GM12872 (cell line): ENCODE results near the gene TVP23A.

Source experiments
- CTCF ChIP-seq: IDR thresholded peaks from 3 replicates; pipeline ENCODE4 v1.5.1; 2011; ENCODE audit warnings: low read depth, mild to moderate bottlenecking, low read length, moderate library complexity; ENCODE audit not compliant: insufficient read depth

The TVP23A gene

GRCh38 chr16:10762336-10763016 lies 56.1 kb downstream of the TVP23A start:
- no peak for TF ChIP-seq CTCF

DNA sequence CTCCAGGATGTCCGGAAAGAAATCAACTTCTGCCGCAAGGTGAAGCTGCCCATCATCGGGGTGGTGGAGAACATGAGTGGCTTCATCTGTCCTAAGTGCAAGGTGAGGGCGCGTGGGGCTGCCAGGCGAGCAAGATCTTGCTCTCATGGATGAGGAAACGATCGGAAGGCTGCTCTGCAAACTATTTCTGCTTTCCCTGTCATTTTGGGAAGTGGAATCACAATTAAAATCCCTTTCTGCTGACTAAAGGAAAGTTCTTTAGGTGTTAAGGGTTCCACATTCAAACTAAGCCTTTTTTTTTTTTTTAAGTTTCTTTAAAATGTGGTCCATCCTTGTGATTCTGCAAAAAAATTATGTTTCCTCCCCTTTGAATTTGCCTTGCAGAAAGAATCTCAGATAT lies 57.2 kb downstream of the TVP23A start:
- TF ChIP-seq CTCF: no peak

GRCh38 chr16:10760858-10761257 lies 57.7 kb downstream of the TVP23A start:
- TF ChIP-seq CTCF: no peak

DNA sequence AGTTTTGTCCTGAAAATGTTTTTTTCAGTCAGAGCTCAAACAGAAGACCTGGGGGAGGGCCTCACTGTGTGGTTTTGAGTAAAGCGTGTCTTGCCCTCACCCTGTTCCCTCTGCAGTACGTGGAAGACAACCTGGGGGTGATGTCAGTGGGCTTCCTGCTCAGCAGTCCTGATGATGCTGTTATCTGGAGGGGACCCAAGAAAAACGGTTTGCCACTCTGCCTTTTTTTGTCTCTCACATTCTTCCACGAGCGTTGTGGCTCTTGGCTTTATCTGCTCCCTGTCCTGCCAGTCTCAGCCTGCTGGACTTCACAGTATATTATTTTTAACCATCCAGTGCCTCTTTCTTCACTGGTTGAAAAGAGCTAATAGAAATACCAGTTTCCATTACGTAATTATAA lies 62.0 kb downstream of the TVP23A start:
- TF ChIP-seq CTCF: no peak

- no peak for TF ChIP-seq CTCF
Measured at GRCh38 chr16:10754941-10755340, 63.7 kb downstream of the TVP23A start.

DNA sequence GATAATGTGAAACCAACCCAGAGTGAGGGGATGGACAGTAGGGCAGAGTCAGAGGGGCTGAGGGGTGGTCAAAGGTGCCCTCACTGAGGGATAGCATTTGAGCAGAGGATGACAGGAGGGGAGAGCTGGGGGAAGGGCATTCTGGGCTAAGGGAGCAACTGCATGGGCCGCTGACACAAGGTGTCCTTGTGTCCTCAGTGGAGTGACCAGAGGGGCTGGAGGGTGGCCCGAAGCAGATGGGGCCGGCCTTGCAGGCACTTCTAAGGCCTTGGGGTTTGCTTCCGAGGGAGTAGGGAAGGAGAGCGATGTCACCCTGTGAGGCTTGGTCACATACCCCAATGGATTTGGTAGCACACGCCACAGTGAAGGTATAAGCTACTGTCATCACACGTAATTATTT lies 64.9 kb downstream of the TVP23A start:
- no peak for TF ChIP-seq CTCF

DNA sequence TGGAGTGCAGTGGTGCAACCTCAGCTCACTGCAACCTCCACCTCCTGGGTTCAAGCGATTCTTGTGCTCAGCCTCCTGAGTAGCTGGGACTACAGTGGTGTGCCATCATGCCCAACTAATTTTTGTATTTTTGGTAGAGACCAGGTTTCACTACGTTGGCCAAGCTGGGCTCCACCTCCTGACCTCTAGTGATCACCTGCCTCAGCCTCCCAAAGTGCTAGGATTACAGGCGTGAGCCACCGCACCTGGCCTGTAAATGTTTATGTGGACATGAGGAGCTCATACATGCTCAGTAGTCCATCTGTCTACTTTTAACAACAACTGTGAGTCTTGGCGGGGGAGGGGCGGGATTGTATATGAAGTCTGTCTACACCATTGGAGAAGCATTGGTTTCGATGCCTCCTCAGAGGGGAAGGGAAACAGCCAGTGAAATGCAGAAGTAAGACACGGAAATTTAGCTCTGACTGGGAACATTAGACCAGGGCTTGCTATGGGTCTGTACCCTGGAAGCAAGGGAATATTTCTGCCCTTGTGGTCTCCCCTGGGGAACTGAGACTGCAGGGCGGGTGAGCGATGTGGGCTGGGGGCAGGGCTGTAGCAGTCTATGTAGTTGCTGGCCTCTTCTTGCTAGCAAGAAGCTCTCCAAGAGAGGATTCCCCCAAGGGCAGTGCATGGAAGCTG lies 65.6 kb downstream of the TVP23A start:
- TF ChIP-seq CTCF: no peak
